HG03045 (cell line): ENCODE results near the gene SGF29.
A peak's percentile ranks its signal among the peaks of the same experiment; 100 is the strongest.
"Not testable (repeated sequence)": the region's sequence is repeated elsewhere in the genome, so short reads cannot be mapped to it uniquely, and the experiment has no call there.

Experiments used
- ATAC-seq: cut with Tn5 transposase; IDR thresholded peaks from one replicate; pipeline ENCODE4 v1.9.1; 2021; ENCODE audit warnings: mild to moderate bottlenecking, moderate library complexity; ENCODE audit not compliant: unreplicated experiment

Gene SGF29

DNA sequence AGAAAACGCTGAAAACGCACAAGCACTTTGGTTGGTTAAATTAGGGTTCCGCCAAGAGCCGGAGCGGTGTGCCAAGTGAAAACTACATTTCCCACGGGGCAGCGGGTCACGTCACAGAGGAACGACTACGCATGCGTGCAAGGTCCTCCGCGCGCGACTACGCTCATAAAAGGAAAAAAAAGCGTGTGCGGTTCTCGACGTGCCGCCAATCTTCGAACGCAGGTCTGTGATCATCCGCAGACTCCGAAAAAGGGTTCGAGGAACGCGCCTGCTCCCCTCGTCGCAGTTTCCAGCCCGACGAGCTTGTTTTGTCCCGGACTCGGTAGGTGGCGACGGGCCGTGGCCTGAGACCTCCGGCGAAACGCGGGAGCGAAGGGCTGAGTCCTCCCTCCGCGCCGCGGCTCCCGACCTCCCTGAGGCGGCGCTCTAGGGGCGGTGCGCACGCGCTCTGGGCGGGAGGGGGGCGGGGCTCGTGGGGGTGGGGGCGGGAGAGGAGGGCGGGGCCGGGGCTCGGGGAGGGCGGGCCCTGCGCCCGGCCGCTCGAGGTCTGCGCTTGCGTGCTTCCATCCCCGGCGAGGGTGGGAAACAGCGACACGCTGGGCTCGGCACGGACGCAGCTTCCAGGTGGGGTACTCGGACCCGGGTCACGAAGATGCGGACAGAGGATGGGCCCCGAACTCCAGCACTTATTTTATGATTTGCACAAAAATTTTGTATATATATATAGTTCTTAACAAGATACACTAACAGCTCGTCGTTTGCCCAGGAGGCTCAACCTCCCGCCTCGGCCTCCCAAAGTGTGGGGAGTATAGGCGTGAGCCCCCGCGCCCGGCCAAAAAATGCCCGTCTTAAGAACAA, at the start of gene SGF29:
Gene SGF29 (plus strand): TSS at position 145 of the 858 bp plus-strand sequence. CDS start 27,150 bp downstream, outside the sequence.
- peak; percentile 87 for ATAC-seq

GRCh38 chr16:28504707-28505404, 48.9 kb upstream of the SGF29 start:
- no peak for ATAC-seq

DNA sequence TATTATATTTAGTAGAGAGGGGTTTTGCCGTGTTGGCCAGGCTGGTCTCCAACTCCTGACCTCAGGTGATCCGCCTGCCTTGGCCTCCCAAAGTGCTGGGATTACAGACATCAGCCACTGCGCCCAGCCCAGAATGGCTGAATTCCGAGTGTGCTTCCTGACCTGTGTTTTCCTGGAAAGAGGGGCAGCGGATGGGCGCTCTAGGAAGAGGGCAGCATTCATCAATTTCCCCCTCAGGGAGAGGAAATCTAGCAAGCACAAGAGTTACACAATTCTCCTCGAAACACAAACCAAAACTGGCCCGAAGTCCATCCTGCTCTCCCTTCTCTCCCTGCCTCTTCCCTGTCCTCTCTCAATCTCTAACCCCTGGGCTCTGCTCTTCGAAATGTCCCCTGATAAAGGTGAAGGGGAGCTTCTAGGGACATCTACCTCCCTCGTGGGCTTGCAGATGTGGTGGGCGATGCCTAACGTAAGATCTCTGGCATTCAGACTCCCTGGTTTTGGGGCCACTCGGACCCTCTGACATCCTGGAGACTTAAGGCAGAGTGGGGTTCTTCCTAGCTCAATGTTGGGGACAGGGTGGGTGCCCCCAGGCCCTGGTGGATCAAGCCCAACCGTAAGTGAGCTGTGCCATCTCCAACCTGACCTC, 48.1 kb upstream of the SGF29 start:
- no peak for ATAC-seq

GRCh38 chr16:28511031-28511430, 42.7 kb upstream of the SGF29 start:
- no peak for ATAC-seq

GRCh38 chr16:28511801-28512789, 41.6 kb upstream of the SGF29 start:
- ATAC-seq: no peak

DNA sequence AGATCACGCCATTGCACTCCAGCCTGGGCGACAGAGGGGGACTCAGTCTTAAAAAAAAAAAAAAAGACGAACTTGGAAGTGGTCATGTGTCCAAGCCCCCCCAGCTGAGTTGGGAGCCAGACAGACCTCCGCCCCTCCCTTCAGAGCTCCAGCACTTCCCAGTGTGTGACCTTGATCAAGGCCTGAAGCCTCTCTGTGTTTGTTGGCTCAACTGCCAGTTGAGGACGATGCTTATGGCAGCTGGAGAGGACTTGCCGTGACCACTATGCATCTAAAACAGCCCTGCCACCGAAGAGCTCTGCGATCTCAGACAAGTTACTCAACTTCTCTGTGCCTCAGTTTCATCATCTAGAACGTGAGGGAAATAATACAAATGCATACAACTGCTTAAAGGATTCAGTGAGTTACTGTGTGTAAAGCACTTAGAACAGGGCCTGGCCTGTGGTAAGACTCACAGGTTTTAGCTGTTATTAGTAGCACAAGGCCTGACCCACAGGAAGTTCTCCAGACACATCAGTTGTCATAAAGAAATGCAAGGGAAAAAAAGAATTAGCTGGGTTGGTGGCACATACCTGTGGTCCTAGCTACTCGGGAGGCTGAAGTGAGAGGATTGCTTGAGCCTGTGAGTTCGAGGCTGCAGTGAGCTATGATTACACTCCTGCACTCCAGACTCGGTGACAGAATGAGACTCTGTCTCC, 40.1 kb upstream of the SGF29 start:
- ATAC-seq: no peak

DNA sequence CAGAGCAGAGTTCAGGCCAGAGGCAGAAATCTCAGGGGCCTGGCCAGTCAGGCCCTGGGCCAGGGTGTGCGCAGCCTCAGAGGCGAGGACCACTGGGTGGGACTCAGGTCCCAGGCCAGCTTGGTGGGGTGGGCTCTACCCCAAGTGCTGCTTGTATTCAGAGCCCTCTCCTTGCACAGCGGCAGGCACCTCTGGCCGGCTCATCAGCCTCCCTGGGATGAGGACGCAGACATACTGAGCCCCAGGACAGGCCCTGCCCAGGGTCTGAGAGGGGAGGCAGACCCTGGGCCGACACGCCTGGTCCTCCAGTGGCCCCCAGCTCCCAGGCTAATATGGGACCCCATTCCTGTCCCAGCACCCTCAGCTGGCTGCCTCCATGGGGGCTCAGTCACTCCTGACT, 39.5 kb upstream of the SGF29 start:
- ATAC-seq: no peak

GRCh38 chr16:28520672-28521071, 33.0 kb upstream of the SGF29 start:
- ATAC-seq: no peak

- no peak for ATAC-seq
Measured at GRCh38 chr16:28521436-28521835, 32.3 kb upstream of the SGF29 start.

GRCh38 chr16:28522792-28523191, 30.9 kb upstream of the SGF29 start:
- ATAC-seq: no peak

GRCh38 chr16:28524681-28525171, 29.0 kb upstream of the SGF29 start:
- no peak for ATAC-seq

DNA sequence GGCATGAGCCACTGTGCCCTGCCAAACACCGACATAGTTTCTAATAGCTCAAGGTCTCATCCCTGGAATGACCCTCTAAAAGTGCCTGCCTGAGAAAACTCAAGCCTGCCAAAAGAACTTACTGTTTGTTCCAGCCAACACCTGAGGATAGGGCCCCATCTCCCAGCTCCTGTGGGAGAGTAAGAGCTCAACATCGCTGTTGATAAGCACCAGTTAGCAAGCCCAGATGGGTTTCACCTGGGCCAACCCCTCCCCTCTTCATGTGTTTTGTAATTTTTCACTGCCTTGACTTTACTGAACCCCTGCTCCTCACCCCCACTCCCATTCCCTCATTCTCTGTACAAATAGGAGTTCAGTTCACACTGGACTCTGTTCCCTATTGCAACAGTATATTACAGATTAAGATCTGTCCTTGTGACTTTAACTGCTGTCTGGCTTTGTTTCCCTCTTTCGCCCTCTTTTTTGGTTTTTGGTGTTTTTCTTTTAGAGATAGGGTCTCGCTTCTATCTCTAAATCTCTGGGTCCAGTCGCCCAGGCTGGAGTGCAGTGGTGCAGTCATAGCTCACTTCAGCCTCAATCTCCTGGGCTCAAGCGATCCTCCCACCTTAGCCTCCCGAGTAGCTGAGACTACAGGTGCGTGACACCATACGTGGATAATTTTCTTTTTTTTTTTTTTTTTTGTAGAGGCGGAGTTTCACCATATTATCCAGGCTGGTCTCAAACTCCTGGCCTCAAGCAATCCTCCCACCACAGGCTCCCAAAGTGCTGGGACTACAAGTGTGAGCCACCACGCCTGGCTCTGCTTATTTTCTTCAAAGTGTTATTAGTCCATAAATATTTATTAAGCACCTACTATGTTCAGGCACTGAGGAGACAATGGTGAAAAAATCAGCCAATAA, 27.3 kb upstream of the SGF29 start:
- ATAC-seq: no peak

DNA sequence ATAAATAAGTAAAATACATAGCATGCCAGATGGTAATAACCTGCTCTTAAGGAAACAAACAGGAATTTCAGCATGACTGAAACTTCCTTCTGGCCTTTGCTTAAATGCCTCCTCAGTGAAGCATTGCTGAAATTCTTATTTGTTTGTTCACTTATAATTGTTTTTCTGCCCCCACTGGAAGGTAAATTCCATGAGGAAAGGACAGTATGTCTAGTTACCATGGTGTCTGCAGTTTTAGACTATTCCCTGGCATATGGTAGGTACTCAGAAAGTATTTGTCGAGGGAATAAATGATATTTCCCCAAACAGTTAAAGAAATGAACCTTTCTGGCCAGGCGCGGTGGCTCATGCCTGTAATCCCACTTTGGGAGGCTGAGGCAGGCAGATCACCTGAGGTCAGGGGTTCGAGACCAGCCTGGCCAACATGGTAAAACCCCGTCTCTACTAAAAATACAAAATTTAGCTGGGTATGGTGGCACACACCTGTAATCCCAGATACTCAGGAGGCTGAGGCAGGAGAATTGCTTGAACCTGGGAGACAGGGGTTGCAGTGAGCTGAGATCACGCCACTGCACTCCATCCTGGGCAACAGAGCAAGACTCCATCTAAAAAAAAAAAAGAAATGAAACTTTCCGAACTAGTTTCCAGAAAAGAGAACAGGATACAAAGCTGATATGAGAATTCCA, 26.5 kb upstream of the SGF29 start:
- ATAC-seq: not testable (repeated sequence)

DNA sequence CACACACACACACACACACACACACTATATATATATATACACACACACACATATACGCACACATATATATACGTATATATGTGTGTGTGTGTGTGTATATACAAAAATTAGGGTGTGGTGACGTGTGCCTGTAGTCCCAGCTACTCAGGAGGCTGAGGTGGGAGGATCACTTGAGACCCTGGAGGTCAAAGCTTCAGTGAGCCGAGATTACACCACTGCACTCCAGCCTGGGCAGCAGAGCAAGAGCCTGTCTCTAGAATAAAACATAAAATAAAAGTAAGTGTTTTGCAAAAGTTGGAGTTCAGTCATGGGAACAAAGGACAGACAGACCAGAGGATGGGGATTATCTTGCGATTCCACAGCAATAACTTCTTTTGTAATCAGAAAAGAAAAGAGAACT, 25.7 kb upstream of the SGF29 start:
- no peak for ATAC-seq

GRCh38 chr16:28528463-28528867, 25.3 kb upstream of the SGF29 start:
- no peak for ATAC-seq

DNA sequence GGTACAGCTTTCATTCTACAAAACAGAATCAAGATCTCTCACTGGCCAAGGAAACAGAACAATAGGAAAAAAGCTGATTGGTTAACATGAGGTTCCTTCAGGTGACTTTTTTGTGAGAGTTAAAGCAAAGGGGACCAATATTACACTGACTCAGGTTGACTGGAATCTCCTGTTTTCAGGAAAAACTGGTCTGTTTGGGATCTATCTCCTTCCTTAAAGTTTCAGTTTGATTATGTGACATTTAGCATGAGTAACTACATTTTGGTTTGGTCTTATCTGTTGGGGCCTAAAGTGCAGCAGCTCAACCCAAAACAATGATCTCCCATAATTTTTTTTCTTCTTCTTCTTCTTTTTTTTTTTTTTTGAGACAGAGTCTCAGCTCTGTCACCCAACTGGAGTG, 24.6 kb upstream of the SGF29 start:
- no peak for ATAC-seq

- ATAC-seq: no peak
Measured at GRCh38 chr16:28531777-28532744, 21.7 kb upstream of the SGF29 start.
